Measurements from ENCODE around the gene SLC25A20.
"Not testable (repeated sequence)": the region's sequence is repeated elsewhere in the genome, so short reads cannot be mapped to it uniquely, and the experiment has no call there.

GRCh38 chr3:48907026-48907425 lies 8.3 kb upstream of the SLC25A20 start:
- TF ChIP-seq, protein P1, sequence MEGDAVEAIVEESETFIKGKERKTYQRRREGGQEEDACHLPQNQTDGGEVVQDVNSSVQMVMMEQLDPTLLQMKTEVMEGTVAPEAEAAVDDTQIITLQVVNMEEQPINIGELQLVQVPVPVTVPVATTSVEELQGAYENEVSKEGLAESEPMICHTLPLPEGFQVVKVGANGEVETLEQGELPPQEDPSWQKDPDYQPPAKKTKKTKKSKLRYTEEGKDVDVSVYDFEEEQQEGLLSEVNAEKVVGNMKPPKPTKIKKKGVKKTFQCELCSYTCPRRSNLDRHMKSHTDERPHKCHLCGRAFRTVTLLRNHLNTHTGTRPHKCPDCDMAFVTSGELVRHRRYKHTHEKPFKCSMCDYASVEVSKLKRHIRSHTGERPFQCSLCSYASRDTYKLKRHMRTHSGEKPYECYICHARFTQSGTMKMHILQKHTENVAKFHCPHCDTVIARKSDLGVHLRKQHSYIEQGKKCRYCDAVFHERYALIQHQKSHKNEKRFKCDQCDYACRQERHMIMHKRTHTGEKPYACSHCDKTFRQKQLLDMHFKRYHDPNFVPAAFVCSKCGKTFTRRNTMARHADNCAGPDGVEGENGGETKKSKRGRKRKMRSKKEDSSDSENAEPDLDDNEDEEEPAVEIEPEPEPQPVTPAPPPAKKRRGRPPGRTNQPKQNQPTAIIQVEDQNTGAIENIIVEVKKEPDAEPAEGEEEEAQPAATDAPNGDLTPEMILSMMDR (IDR thresholded peaks at IDR 0.05 in 4 of 5, conservative IDR thresholded peaks at IDR 0.05 in 1 of 5): not testable (repeated sequence)
- TF ChIP-seq POLR2A (IDR thresholded peaks at IDR 0.05): not testable (repeated sequence)

All from gastrocnemius medialis (tissue), 4 donors.